Right lobe of liver (tissue), 4 donors: ENCODE results near the gene FANCC.

Source experiments
- POLR2A ChIP-seq: fragments of 450-650 bp; IDR thresholded peaks from one replicate; pipeline ENCODE4 v1.6.1; 2017; ENCODE audit warnings: antibody characterized with exemption, mild to moderate bottlenecking
- TF ChIP-seq, protein P1 (sequence below), 4 donors: fragments of 200-600 bp in 3 of 4; fragments of 450-650 bp in 1 of 4; IDR thresholded peaks; one replicate each; pipeline versions ENCODE4 v1.5.1 to v1.8.0; 2016 to 2022; ENCODE audit warnings: antibody characterized with exemption in 4 of 4, mild to moderate bottlenecking in 2 of 4
- donor health status: DM: no; HTN: no; CAD: no.
- donor health status: DM: no; HTN: no; CAD: no.
- donor health status: DM: no; HTN: yes; CAD: no.

DNA sequence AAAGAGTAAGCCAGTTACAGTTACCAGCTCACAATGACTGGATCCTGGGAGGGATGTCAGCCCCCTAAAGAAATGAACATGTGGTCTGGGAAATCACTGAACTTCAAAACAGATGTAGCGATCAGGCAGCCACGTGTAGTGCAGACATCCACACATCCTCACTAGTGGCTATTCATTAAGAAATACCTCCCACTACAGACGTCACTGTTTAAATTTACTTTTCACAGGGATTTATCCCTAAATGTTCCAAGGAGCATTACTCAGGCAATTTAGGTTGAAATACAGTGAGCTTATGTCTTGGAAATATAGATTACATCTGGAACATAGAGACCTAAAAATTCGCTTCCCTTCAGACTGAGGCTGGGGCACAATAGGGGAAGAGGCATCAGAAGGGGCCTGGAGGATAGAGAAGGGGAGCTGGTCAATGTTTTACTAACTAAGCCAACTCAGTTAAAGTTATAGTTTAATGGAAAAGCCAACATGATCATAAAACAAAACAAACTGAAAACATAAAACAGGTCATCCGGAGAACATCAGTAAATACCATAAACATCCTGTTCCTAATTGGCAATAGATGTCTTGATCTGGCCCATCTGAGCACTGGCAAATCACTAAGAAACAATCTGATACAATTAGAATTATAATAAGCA is 92.3 kb downstream of the FANCC start:
- TF ChIP-seq, protein P1, sequence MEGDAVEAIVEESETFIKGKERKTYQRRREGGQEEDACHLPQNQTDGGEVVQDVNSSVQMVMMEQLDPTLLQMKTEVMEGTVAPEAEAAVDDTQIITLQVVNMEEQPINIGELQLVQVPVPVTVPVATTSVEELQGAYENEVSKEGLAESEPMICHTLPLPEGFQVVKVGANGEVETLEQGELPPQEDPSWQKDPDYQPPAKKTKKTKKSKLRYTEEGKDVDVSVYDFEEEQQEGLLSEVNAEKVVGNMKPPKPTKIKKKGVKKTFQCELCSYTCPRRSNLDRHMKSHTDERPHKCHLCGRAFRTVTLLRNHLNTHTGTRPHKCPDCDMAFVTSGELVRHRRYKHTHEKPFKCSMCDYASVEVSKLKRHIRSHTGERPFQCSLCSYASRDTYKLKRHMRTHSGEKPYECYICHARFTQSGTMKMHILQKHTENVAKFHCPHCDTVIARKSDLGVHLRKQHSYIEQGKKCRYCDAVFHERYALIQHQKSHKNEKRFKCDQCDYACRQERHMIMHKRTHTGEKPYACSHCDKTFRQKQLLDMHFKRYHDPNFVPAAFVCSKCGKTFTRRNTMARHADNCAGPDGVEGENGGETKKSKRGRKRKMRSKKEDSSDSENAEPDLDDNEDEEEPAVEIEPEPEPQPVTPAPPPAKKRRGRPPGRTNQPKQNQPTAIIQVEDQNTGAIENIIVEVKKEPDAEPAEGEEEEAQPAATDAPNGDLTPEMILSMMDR (IDR thresholded peaks at IDR 0.05) = no peak
- no peak for TF ChIP-seq POLR2A
